HG03469 (cell line): ENCODE data around the gene CDKN2B-AS1.

Experiments
- ATAC-seq: cut with Tn5 transposase; IDR thresholded peaks from one replicate; pipeline ENCODE4 v1.9.1; 2021; ENCODE audit warnings: mild to moderate bottlenecking, moderate library complexity, moderate number of reproducible peaks; ENCODE audit not compliant: unreplicated experiment

The CDKN2B-AS1 gene

GRCh38 chr9:21982391-21982790 lies 12.2 kb upstream of the CDKN2B-AS1 start:
- no peak for ATAC-seq

- ATAC-seq: no peak
Measured at GRCh38 chr9:21982861-21983560, 11.6 kb upstream of the CDKN2B-AS1 start.

GRCh38 chr9:21983561-21983935 lies 11.0 kb upstream of the CDKN2B-AS1 start:
- ATAC-seq: no peak

GRCh38 chr9:21984101-21984500 lies 10.5 kb upstream of the CDKN2B-AS1 start:
- no peak for ATAC-seq

- ATAC-seq: no peak
Measured at GRCh38 chr9:21985964-21986667, 8.5 kb upstream of the CDKN2B-AS1 start.

GRCh38 chr9:21988056-21988990 lies 6.3 kb upstream of the CDKN2B-AS1 start:
- no peak for ATAC-seq

GRCh38 chr9:21989440-21990189 lies 5.0 kb upstream of the CDKN2B-AS1 start:
- no peak for ATAC-seq

GRCh38 chr9:21991072-21991959 lies 3.3 kb upstream of the CDKN2B-AS1 start:
- ATAC-seq: no peak

GRCh38 chr9:21993007-21993406 lies 1.6 kb upstream of the CDKN2B-AS1 start:
- ATAC-seq: no peak

- ATAC-seq: peak; percentile 26
Measured at GRCh38 chr9:21993893-21994555, 567 bp upstream of the CDKN2B-AS1 start, which contains the start of gene CDKN2A. TSS of gene CDKN2A (minus strand) at chr9:21994392.

GRCh38 chr9:21995006-21995665 lies 545 bp downstream of the CDKN2B-AS1 start:
- peak; percentile 81 for ATAC-seq

- no peak for ATAC-seq
Measured at GRCh38 chr9:21995666-21996398, 1.2 kb downstream of the CDKN2B-AS1 start.

- ATAC-seq: no peak
Measured at GRCh38 chr9:21996438-21996837, 1.8 kb downstream of the CDKN2B-AS1 start.

- no peak for ATAC-seq
Measured at GRCh38 chr9:21996858-21997257, 2.3 kb downstream of the CDKN2B-AS1 start.

- ATAC-seq: no peak
Measured at GRCh38 chr9:21997480-21997879, 2.9 kb downstream of the CDKN2B-AS1 start.

GRCh38 chr9:21998026-21998425 lies 3.4 kb downstream of the CDKN2B-AS1 start:
- ATAC-seq: no peak

GRCh38 chr9:22002038-22002437 lies 7.4 kb downstream of the CDKN2B-AS1 start:
- no peak for ATAC-seq
